Inferior parietal cortex (tissue), 1 donor: ENCODE measurements around the gene ZMIZ2.
"Not testable (repeated sequence)": the region's sequence is repeated elsewhere in the genome, so short reads cannot be mapped to it uniquely, and the experiment has no call there.

Source experiments
- DNase-seq: peaks from one replicate; pipeline ENCODE4 v3.0.0-alpha.2; 2016; ENCODE audit errors: extremely low spot score

The ZMIZ2 gene

GRCh38 chr7:44769776-44770294 lies 21.2 kb downstream of the ZMIZ2 start:
- DNase-seq, result peak; percentile 34

GRCh38 chr7:44771358-44771757 lies 22.7 kb downstream of the ZMIZ2 start:
- DNase-seq, result no peak

- DNase-seq, result no peak
Measured at GRCh38 chr7:44772440-44772839, 23.8 kb downstream of the ZMIZ2 start.

GRCh38 chr7:44772867-44773266 lies 24.2 kb downstream of the ZMIZ2 start:
- DNase-seq, result no peak

DNA sequence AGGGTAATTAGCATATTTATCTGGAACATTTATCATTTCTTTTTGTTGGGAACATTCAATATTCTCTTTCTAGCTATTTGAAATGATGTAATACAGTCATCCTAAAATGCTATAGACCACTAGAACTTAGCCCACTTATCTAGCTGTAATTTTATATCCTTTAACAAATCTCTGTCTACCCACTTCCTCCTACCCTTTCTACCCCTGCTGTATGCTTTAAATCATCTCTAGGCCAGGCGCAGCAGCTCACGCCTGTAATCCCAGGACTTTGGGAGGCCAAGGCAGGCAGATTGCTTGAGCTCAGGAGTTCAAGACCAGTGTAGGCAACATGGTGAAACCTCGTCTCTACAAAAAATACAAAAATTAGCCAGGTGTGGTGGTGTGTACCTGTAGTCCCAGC lies 25.8 kb downstream of the ZMIZ2 start:
- not testable (repeated sequence) for DNase-seq

DNA sequence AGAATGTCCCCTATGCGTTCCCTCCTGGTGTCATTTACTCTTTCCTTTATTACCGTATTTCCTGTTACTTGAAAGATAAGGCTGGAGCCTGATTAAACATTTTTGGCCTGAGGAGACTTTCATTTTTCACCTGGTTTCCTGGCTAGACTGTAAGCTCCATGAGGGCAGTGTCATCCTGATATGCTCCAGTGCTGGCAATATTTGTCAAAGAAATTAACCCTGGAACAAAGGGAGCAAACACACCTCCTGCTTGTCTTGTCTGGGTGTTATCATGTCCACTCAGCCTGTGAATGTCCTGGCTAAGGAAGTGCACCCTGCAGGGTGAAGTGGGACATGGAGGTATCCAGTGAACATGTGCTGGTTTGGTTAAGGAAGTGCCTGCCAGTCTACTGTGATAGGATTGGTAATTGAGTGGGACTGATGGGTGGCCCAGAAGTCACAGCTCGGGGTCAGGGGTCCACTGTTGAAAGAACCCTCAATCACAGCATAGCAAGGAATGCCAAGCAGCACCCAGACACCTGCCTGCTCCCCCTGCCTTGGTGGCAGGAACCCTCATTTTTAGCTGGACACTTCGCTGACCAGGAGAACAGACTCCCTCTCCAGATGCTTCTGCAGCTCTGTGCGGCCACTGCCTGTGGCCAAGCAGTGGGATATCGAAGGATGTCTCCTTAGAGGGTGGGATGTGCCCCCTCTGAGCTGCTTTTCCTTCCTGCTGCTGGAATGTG lies 26.9 kb downstream of the ZMIZ2 start:
- DNase-seq, result no peak

GRCh38 chr7:44776211-44776610 lies 27.6 kb downstream of the ZMIZ2 start:
- no peak for DNase-seq

DNA sequence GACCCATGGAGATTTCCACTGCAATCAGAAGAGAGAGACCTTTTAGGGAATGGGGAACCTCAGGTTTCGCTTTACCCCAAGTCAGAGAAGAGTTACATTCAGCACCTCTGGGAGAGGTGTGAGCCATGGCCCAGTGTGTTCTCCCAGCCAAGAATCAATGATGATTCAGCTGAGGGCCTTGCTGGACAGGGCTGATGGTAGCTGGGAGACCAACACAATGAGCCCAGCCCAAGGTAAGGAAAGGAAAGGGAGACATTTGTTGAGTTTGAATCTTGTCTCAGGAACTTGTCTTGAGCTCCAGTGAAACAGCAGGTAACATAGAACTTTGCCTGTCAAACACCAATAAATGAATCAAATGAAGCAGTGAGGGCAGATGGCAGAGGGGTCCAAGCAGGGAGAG lies 33.8 kb downstream of the ZMIZ2 start:
- DNase-seq, result no peak

- DNase-seq, result no peak
Measured at GRCh38 chr7:44783407-44783806, 34.8 kb downstream of the ZMIZ2 start.

GRCh38 chr7:44784364-44784763 lies 35.7 kb downstream of the ZMIZ2 start:
- no peak for DNase-seq

DNA sequence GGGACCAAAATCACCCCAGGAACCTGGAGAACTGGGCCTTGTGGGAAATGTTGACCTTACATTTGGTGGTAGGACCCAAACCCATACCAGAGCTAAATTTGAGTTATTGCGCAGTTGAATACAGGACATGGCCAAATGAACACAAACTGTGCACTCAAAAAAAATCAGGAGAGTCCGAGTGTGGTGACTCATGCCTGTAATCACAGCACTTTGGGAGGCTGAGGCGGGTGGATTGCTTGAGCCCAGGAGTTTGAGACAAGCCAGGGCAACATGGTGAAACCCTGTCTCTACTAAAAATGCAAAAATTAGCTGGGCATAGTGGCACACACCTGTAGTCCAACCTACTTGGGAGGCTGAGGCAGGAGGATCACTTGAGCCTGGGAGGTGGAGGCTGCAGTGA lies 36.6 kb downstream of the ZMIZ2 start:
- not testable (repeated sequence) for DNase-seq

DNA sequence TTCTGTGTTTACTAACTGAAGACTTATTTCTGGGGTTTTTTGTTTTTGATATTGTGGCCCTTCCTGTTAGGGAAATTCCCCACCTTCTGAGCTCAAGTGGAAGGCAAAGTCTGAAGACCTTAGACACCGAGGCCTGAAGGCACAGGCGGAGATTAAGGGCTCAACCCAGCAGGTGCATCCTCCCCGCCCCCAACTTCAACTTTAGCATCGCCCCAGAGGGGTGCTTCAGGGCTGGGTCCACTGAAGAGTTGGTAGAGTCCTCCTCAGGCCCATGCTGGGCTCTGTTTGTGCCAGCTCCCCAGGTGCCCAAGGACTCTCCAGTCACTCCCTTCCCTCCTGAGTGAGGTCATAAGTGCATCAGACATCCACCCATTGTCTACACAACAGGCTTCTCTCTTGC lies 38.4 kb downstream of the ZMIZ2 start:
- no peak for DNase-seq

DNA sequence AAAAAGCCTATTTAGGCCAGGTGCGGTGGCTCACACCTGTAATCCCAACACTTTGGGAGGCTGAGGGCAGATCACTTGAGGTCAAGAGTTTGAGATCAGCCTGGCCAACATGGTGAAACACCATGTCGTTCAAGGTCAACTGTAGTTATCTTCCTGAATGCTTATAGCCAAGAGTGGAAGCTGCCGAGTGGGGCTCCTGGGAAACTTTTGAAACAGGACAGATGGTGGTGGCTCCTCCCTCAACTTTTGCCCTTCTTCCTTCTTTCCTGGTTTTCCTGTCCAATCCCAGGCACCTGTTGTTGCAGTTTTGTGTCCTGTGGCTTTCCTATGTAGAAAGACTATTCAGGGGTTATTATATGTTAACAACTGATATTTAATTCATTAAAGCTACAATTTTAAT lies 39.1 kb downstream of the ZMIZ2 start:
- DNase-seq, result no peak

- no peak for DNase-seq
Measured at GRCh38 chr7:44789990-44790389, 41.3 kb downstream of the ZMIZ2 start.

DNA sequence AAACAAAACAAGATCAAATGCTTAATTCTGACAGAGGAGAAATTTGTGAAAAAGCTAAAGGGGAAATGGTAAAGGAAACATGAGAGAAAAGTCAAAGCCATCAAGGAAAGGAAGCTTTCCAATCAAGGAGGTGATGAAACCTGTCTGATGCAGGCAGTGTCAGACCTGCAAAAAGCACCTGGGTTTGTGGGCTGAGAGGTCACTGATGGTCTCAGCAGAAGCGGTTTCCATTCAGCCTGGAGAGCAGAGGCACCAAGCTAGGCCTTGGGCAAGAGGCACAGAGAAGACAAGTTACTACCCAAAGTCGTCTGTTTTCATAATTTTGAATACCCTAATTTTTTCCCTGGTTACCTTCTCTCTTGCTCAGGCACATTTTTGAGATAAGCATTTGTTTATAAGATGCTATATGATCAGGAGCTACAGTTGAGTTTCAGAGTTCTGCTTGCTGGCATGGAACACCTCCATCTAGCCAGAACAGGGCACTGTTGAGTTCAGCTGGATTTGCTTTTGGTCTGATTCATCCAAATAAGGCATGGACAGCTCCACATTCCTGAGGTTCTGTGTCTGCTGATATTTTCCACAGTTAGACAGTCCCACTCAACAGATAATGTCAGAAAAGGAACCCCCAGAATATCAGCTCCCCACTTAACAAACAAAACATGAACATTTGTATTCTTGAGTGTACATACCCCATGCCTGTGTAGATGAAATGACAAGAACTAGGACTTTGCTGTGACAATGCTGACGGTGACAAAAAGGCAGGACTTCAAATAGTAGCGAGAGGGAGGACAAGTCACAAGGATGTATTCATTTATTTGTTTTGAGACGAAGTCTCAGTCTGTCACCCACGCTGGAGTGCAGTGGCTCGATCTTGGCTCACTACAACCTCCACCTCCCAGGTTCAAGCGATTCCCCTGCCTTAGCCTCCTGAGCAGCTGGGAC lies 42.9 kb downstream of the ZMIZ2 start:
- no peak for DNase-seq

- no peak for DNase-seq
Measured at GRCh38 chr7:44793919-44794318, 45.3 kb downstream of the ZMIZ2 start.

GRCh38 chr7:44794331-44794730 lies 45.7 kb downstream of the ZMIZ2 start:
- no peak for DNase-seq

DNA sequence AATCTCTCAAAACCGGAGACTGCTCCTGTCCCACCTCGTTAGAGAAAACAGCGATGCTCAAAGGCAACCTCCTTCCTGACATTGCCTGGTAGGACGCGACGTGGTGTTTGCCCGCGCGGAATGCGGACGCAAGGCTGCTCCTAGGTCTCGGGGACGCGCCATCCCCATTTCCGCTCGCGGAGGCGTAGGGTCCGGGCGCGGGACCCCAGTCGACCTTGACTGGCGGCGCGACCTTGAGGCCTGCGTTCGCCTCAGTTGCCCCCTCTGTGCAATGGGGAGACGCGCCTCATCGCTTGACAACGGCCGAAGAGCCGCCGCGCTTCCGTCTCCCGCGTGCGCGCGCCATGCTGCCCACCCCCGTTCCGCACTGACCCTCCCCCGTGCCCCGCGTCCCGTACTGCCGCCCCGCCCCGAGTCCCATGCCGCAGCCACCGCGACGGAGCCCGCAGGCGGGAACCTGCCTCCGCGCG lies 47.4 kb downstream of the ZMIZ2 start:
- peak; percentile 54 for DNase-seq

DNA sequence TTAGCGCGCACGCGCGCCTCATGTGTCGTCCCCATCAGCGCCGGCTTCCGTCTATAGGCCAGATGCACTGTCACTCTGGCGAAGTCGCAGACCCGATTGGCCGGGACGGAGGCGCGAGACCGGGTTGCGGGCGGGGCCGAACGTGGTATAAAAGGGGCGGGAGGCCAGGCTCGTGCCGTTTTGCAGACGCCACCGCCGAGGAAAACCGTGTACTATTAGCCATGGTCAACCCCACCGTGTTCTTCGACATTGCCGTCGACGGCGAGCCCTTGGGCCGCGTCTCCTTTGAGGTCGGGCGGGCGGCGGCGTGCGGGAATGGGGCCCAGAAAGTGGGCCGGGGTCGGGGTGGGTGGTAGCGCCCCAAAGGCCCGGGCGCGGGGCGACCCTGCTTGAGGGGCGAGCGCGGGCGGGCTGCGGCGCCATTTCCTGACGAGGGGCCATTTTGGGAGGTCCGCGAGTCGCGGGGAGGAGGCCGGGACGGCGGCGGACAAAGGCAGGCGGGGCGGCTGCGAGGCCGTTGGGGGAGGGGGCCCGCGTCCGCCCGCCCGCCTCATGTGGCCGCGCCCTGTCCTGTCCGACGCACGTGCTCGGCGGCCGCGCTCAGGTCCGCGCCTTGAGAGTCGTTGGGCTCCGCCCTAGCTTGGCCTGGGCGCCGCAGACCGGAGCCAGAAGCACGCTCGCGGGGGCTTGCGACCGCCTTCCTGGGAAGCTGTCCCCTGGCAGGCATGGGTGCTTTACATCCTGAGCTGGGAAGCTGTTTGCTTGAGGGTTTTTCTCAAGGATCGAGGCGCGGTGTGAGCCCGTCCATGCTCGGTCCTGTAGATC lies 48.1 kb downstream of the ZMIZ2 start, which contains the start of gene PPIA:
TSS of gene PPIA (plus strand) at position 178 of the 825 bp plus-strand sequence. CDS start at position 222, 44 bp downstream.
- DNase-seq, result peak; percentile 98

- peak; percentile 85 for DNase-seq
Measured at GRCh38 chr7:44797329-44798258, 48.9 kb downstream of the ZMIZ2 start.
